Upper lobe of left lung (tissue), 6 donors: ENCODE results near the gene LPCAT1. TPM values are rescaled to one million over a fixed set of nuclear protein-coding genes. Genes with fewer than 3 reads are reported as not detected.

Source experiments
- ATAC-seq, 2 donors: fragments of 200-7000 bp; cut with Tn5 transposase; one replicate each; pipeline ENCODE4 v1.9.1; 2022; ENCODE audit warnings: mild to moderate bottlenecking in 2 of 2, moderate library complexity in 2 of 2; ENCODE audit not compliant: low FRiP score in 2 of 2
- DNase-seq, 2 donors: peaks; one replicate each; pipeline ENCODE4 v3.0.0-alpha.2; 2019 to 2020
- H3K27ac ChIP-seq, 4 donors: fragments of 200-600 bp; sonication (generic); one replicate each; pipeline ENCODE4 v1.5.1; 2016 to 2019
- H3K27me3 ChIP-seq, 4 donors: fragments of 200-600 bp; sonication (generic); one replicate each; pipeline ENCODE4 v1.5.1; 2017 to 2019
- H3K36me3 ChIP-seq, 4 donors: fragments of 200-600 bp; sonication (generic); one replicate each; pipeline ENCODE4 v1.5.1; 2016 to 2019
- H3K4me1 ChIP-seq, 4 donors: fragments of 200-600 bp; sonication (generic); one replicate each; pipeline ENCODE4 v1.5.1; 2018 to 2019
- H3K4me3 ChIP-seq, 4 donors: fragments of 200-600 bp; sonication (generic); one replicate each; pipeline ENCODE4 v1.5.1; 2017 to 2019; ENCODE audit warnings: mild to moderate bottlenecking in 2 of 4, moderate library complexity in 1 of 4
- H3K9me3 ChIP-seq, 4 donors: fragments of 200-600 bp; sonication (generic); one replicate each; pipeline ENCODE4 v1.5.1; 2018 to 2019
- CTCF ChIP-seq, 6 experiments: fragments of 450-650 bp in 4 of 6; fragments of 200-600 bp in 2 of 6; sonication (generic) in 2 of 6; IDR thresholded peaks; one replicate each; pipeline ENCODE4 v1.5.1; 2016 to 2019; ENCODE audit warnings: antibody characterized with exemption in 6 of 6
- EP300 ChIP-seq, 4 donors: sonication (generic); formaldehyde crosslinking; IDR thresholded peaks; one replicate each; pipeline ENCODE4 v1.5.1; 2017; ENCODE audit warnings: antibody characterized with exemption in 4 of 4, control low read depth in 2 of 4
- POLR2A ChIP-seq, 4 donors: fragments of 450-650 bp; IDR thresholded peaks; one replicate each; pipeline ENCODE4 v1.5.1; 2016 to 2017; ENCODE audit warnings: antibody characterized with exemption in 4 of 4, mild to moderate bottlenecking in 2 of 4
- POLR2AphosphoS5 ChIP-seq, 2 donors: sonication (generic); formaldehyde crosslinking; IDR thresholded peaks; one replicate each; pipeline ENCODE4 v1.5.1; 2017; ENCODE audit warnings: antibody characterized with exemption in 2 of 2
- WGBS, 2 donors: methylation state at CpG; one replicate each; pipeline ENCODE4 v1.1.5; 2017 to 2018; 5-methylcytosine and 5-hydroxymethylcytosine counted together
- total RNA-seq, 6 donors: library from RNA; depleted of rRNA in 4 of 6; stranded (reverse); fragments of >200 nt in 4 of 6; gene quantifications; one replicate each; pipeline versions ENCODE4 v1.1.0 to v1.2.1, GENCODE V29; 2016 to 2021
- donor health status: DM: no; HTN: no; CAD: no; lungs with moderate emphysema.
- donor health status: DM: no; HTN: yes; CAD: no; lungs with severe emphysema.

LPCAT1 gene
- total RNA-seq, 6 donors from 2014 or later = 403 to 922 (median 538) TPM

- WGBS, 2 donors = 85% methylated on average over 5 of the region's 11 CpGs; no CpG with 5 or more reads in 1 of the 2 donors
- Histone ChIP-seq H3K27ac (peak overlapping the region in 1 of 4 donors; percentile 5), H3K36me3 (peaks cover 3 to 70% (median 38%) of the 10 kb centered on the region in 4 donors), H3K4me3 (no peak overlapping the region), H3K4me1 (peaks cover 18 to 74% (median 50%) of the 10 kb centered on the region in 4 donors), H3K9me3 (no peaks in the 10 kb centered on the region), H3K27me3 (no peaks in the 10 kb centered on the region)
- ATAC-seq = no peak
- DNase-seq = peak; percentile 21 to 76
- TF ChIP-seq POLR2AphosphoS5 (IDR thresholded peaks at IDR 0.05) (no peak), POLR2A (IDR thresholded peaks at IDR 0.05) (peak in 1 of 4 donors; percentile 7), CTCF (IDR thresholded peaks at IDR 0.05) (no peak), EP300 (IDR thresholded peaks at IDR 0.05) (no peak)
Measured at GRCh38 chr5:1510631-1511030, 13.1 kb downstream of the LPCAT1 start.

DNA sequence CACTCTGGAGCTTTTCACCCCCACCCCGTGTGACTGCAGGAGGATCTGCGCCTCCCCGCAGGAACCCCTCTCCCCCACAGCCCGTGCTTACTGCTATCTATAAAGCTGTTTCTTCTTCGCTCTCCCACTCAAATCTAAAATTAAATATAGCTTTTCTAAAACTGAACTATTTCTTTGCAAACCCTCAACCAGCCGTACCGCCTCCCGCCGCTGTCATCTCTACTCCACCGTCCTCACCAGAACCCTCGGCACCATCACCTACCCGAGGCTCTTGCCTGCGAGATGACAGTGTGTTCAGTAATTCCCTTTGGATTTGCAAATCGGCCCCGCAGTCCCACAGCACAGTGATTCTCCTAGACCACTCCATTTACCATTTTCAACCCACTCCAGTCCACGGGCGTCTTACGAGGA is 13.6 kb downstream of the LPCAT1 start:
- Histone ChIP-seq H3K9me3 (no peaks in the 10 kb centered on the region), H3K36me3 (peaks cover 3 to 67% (median 38%) of the 10 kb centered on the region in 4 donors), H3K27me3 (no peaks in the 10 kb centered on the region), H3K4me1 (peaks cover 18 to 74% (median 51%) of the 10 kb centered on the region in 4 donors), H3K4me3 (no peak overlapping the region), H3K27ac (no peak overlapping the region)
- no peak for DNase-seq
- no peak for ATAC-seq
- 90 to 92% methylated on average over 18 of the region's 18 CpGs for WGBS, 2 donors
- no peak for TF ChIP-seq POLR2AphosphoS5 (IDR thresholded peaks at IDR 0.05)
- no peak for TF ChIP-seq CTCF (IDR thresholded peaks at IDR 0.05)
- no peak for TF ChIP-seq EP300 (IDR thresholded peaks at IDR 0.05)
- TF ChIP-seq POLR2A (IDR thresholded peaks at IDR 0.05) = no peak

DNA sequence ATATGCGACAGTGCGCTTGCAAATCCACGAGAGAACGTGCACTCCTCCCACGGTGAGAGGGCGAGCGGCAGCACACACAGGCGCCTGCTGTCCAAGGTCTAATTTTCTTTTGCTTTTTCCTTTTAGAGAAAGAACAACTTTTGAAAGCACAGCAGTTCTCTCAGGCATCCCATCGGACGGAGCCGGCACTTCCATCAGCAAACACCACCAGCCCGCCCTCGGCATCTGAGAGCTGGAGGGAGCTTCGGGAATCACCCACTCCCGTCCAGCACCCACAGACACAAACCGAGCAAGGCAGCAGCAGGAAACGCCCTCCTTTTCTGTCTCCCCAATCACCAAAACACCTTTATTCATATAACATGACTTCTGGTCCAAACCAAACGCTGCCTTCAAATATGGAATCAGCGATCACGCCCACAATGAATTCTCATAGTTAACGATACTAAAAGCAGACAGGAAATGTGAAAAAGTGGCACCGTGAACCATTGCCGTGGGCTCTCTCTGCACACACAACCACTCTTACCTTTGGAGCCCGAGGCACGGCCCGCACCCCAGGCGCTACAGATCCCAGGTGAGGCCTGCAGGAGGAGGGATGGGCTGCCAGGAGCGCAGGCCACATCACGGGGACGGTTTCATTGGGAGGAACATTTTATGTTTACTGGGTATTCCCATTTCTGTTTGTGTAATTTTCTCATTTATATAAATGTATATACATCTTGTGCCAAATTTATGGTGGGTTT is 14.2 kb downstream of the LPCAT1 start:
- ATAC-seq = no peak
- WGBS, 2 donors = 83 to 89% methylated on average over 30 of the region's 30 CpGs
- H3K4me3 ChIP-seq = no peak overlapping the region
- H3K36me3 ChIP-seq = peaks cover 3 to 67% (median 38%) of the 10 kb centered on the region in 4 donors
- DNase-seq = peak in 1 of 2 donors; percentile 19
- no peaks in the 10 kb centered on the region for H3K9me3 ChIP-seq
- no peaks in the 10 kb centered on the region for H3K27me3 ChIP-seq
- no peak overlapping the region for H3K27ac ChIP-seq
- peaks cover 15 to 73% (median 47%) of the 10 kb centered on the region in 4 donors for H3K4me1 ChIP-seq
- no peak for TF ChIP-seq CTCF (IDR thresholded peaks at IDR 0.05)

DNA sequence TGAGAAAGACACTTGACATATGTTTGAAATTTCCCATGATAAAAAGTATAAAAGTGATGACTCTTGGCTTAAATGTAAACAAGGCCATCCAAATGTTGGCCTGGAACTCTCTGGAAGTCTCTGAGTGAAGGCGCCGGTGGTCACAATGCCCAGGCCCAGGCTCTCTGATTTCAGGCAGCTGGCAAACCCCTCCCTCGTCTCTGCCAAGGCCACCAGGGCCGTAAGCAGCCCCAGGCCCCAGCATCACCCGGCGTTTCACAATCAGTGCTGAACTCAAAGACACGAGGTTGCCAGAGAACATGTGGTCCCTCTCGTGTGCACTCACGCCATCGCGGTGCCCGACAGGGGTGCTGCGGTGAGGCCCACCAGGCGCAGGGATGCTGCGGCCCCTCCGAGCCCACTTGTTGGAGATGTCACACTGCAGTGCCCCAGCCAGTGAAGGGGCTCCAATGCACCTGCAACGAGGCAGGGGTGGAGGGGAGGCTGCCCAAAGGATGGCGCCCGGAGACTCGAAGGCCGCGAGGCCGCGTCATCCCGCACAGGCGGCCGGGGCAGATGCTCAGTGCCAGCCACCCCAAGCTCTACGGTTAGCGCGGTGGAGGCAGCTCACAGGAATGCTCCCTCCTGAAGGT is 15.0 kb downstream of the LPCAT1 start:
- peak overlapping the region in 1 of 4 donors; percentile 68 for H3K27ac ChIP-seq
- no peak for TF ChIP-seq POLR2AphosphoS5 (IDR thresholded peaks at IDR 0.05)
- no peak for TF ChIP-seq POLR2A (IDR thresholded peaks at IDR 0.05)
- TF ChIP-seq EP300 (IDR thresholded peaks at IDR 0.05) = no peak
- no peak for TF ChIP-seq CTCF (IDR thresholded peaks at IDR 0.05)
- ATAC-seq (no peak), DNase-seq (peak; percentile 27 to 84)
- H3K9me3 ChIP-seq = no peaks in the 10 kb centered on the region
- H3K36me3 ChIP-seq = peaks cover 3 to 61% (median 34%) of the 10 kb centered on the region in 4 donors
- WGBS, 2 donors = 83 to 85% methylated on average over 10 to 30 of the region's 30 CpGs
- H3K27me3 ChIP-seq = no peaks in the 10 kb centered on the region
- H3K4me3 ChIP-seq = no peak overlapping the region
- H3K4me1 ChIP-seq = peaks cover 16 to 73% (median 48%) of the 10 kb centered on the region in 4 donors
